ENCODE results near the gene APOBEC3F.

DNA sequence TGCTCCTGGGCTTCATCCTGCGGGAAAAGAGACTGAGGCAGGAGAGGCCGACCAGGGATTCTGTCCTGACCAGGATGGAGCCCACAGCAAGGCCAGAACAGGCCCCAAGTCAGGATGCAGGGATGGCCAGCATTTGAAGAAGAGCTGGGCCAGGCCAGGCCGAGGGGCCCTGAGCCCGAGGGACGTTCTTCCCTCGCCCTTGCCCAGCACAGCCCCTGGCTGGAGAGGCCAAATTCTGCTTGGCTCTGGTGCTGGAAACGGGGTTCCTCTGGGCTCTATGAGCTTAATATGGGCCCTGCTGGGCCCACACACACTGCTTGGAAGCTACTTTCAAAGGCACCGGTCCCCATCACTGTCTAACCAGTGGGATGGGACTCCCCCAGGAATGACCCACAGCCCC lies 44.0 kb downstream of the APOBEC3F start:
- no peak for TF ChIP-seq GATA2 (IDR thresholded peaks at IDR 0.05; ENCODE audit: low read depth, low read length)
- TF ChIP-seq GATA3 (IDR thresholded peaks at IDR 0.05; ENCODE audit: low read depth, low read length), result no peak
